Kidney glomerular epithelial cell (primary cell): ENCODE measurements around the gene HENMT1.

Experiments
- DNase-seq: peaks from one replicate; lab custom pipeline; 2025; lab: John Stamatoyannopoulos, UW

The HENMT1 gene

GRCh38 chr1:108627951-108628350 is 32.9 kb downstream of the HENMT1 start:
- no peak for DNase-seq

GRCh38 chr1:108627256-108627655 is 33.6 kb downstream of the HENMT1 start:
- DNase-seq, result no peak

GRCh38 chr1:108624069-108624468 is 36.8 kb downstream of the HENMT1 start:
- no peak for DNase-seq

GRCh38 chr1:108617724-108618056 is 43.2 kb downstream of the HENMT1 start:
- no peak for DNase-seq

GRCh38 chr1:108617008-108617723 is 43.7 kb downstream of the HENMT1 start:
- DNase-seq, result no peak

GRCh38 chr1:108615544-108615943 is 45.3 kb downstream of the HENMT1 start:
- no peak for DNase-seq

- no peak for DNase-seq
Observed at GRCh38 chr1:108612496-108612895, 48.4 kb downstream of the HENMT1 start.

GRCh38 chr1:108611984-108612383 is 48.9 kb downstream of the HENMT1 start:
- no peak for DNase-seq

- DNase-seq, result peak; percentile 41
Observed at GRCh38 chr1:108610073-108610472, 50.8 kb downstream of the HENMT1 start.

GRCh38 chr1:108609483-108610049 is 51.3 kb downstream of the HENMT1 start:
- DNase-seq, result no peak

- no peak for DNase-seq
Observed at GRCh38 chr1:108606478-108606877, 54.4 kb downstream of the HENMT1 start.

GRCh38 chr1:108605633-108606032 is 55.3 kb downstream of the HENMT1 start:
- no peak for DNase-seq

GRCh38 chr1:108601708-108602410 is 59.0 kb downstream of the HENMT1 start:
- DNase-seq, result no peak

GRCh38 chr1:108600504-108600903 is 60.4 kb downstream of the HENMT1 start:
- no peak for DNase-seq

- no peak for DNase-seq
Observed at GRCh38 chr1:108598340-108598739, 62.6 kb downstream of the HENMT1 start.
